GM12878 (cell line): ENCODE measurements around the gene TMED3. TPM values are rescaled to one million over a fixed set of nuclear protein-coding genes. Genes with fewer than 3 reads are reported as not detected.

Experiments
- ATAC-seq: fragments of 200-7000 bp; cut with Tn5 transposase; 3 replicates; pipeline ENCODE4 v1.9.1; 2020; ENCODE audit warnings: mild to moderate bottlenecking, moderate library complexity
- BruUV-seq: library from RNA; stranded (reverse); fragments of 400-500 nt; replicated peaks from 2 replicates; lab custom pipeline; 2021; lab: Mats Ljungman, UMichigan
- CTCF ChIA-PET: fragments of 300-600 bp; sonication (Branson Sonifier 250); formaldehyde crosslinking; extraction: SDS; loops from one replicate; lab custom pipeline; 2021; ENCODE audit warnings: inconsistent platforms; lab: Yijun Ruan, JAX
- POLR2A ChIA-PET: fragments of 350-600 bp; formaldehyde crosslinking; extraction: SDS; loops from one replicate; lab custom pipeline; 2021; ENCODE audit warnings: inconsistent platforms; lab: Charles Lee
- RAD21 ChIA-PET: fragments of 300-600 bp; sonication (Branson Sonifier 250); formaldehyde crosslinking; loops from one replicate; lab custom pipeline; 2023; ENCODE audit warnings: antibody characterized with exemption; ENCODE audit not compliant: unreplicated experiment; lab: Charles Lee
- SMC1A ChIA-PET: fragments of 300-600 bp; sonication (Branson Sonifier 250); formaldehyde crosslinking; loops from one replicate; lab custom pipeline; 2023; ENCODE audit not compliant: unreplicated experiment, uncharacterized antibody; lab: Charles Lee
- DNase-seq: peaks from one replicate; pipeline ENCODE4 v3.0.0-alpha.2; 2011; ENCODE audit warnings: low read depth, low spot score
- FAIRE-seq: peaks from 3 replicates; lab custom pipeline; 2011; peaks lifted over from hg19 to GRCh38; lab: Jason Lieb, UNC
- H2AFZ ChIP-seq: 2 replicates; pipeline ENCODE4 v1.6.0; 2011; ENCODE audit warnings: low read depth, low read length, control low read depth; ENCODE audit not compliant: control insufficient read depth
- H3K27ac ChIP-seq: 2 replicates; pipeline ENCODE4 v1.5.1; 2011; ENCODE audit warnings: control low read depth; ENCODE audit not compliant: control insufficient read depth, insufficient read depth
- H3K27me3 ChIP-seq, 2 experiments: replicated peaks in 1 of 2; 2 replicates each; pipeline versions ENCODE4 v1.6.0 to v1.6.1; 2011; ENCODE audit warnings: low read length in 1 of 2; ENCODE audit not compliant: control insufficient read depth in 2 of 2, insufficient read depth in 2 of 2
- H3K36me3 ChIP-seq, 2 experiments: 2 replicates each; pipeline ENCODE4 v1.5.1; 2011; ENCODE audit warnings: low read length in 1 of 2; ENCODE audit not compliant: control insufficient read depth in 2 of 2, insufficient read depth in 2 of 2
- H3K4me1 ChIP-seq: 2 replicates; pipeline ENCODE4 v1.6.1; 2011; ENCODE audit warnings: mild to moderate bottlenecking, low read length, moderate library complexity, mixed read lengths; ENCODE audit not compliant: control insufficient read depth, insufficient read depth
- H3K4me2 ChIP-seq: 2 replicates; pipeline ENCODE4 v1.6.0; 2011; ENCODE audit warnings: control low read depth; ENCODE audit not compliant: control insufficient read depth, insufficient read depth
- H3K4me3 ChIP-seq: fragments of 200-600 bp; sonication (generic); 2 replicates; pipeline ENCODE4 v1.5.1; 2016
- H3K79me2 ChIP-seq: 2 replicates; pipeline ENCODE4 v1.6.0; 2011; ENCODE audit warnings: low read length; ENCODE audit not compliant: control insufficient read depth, insufficient read depth
- H3K9ac ChIP-seq: 2 replicates; pipeline ENCODE4 v1.8.0; 2011; ENCODE audit warnings: low read length, control low read depth, mixed read lengths; ENCODE audit not compliant: control insufficient read depth, insufficient read depth
- H3K9me3 ChIP-seq: replicated peaks from 3 replicates; pipeline ENCODE4 v1.5.1; 2011; ENCODE audit warnings: mild to moderate bottlenecking, low read length; ENCODE audit not compliant: control insufficient read depth, insufficient read depth
- H4K20me1 ChIP-seq: 2 replicates; pipeline ENCODE4 v1.6.0; 2011; ENCODE audit not compliant: control insufficient read depth, insufficient read depth
- CEBPB ChIP-seq, 2 experiments: fragments of 150-350 bp in 1 of 2; IDR thresholded peaks; 2 replicates each; pipeline ENCODE4 v1.6.1; 2012 to 2014; ENCODE audit warnings: low read depth in 2 of 2, low read length in 2 of 2, borderline replicate concordance in 1 of 2, inconsistent platforms in 1 of 2
- PAX5 ChIP-seq: IDR thresholded peaks from 2 replicates; pipeline ENCODE4 v1.6.1; 2011; ENCODE audit warnings: low read depth, low read length, borderline replicate concordance
- SIN3A ChIP-seq: IDR thresholded peaks from 2 replicates; pipeline ENCODE4 v1.6.1; 2012; ENCODE audit warnings: low read depth, low read length, improper control_type of control experiment
- SUZ12 ChIP-seq: fragments of 200-600 bp; sonication (generic); IDR thresholded peaks from one replicate; pipeline ENCODE4 v1.6.1; 2018; ENCODE audit warnings: antibody characterized with exemption, mild to moderate bottlenecking; ENCODE audit not compliant: unreplicated experiment
- WGBS: methylation state at CpG from one replicate; pipeline ENCODE4 v1.1.6; 2016; ENCODE audit warnings: low lambda C conversion rate; ENCODE audit not compliant: insufficient replicate concordance, insufficient coverage; ENCODE audit errors: missing lambda C conversion rate; 5-methylcytosine and 5-hydroxymethylcytosine counted together
- in situ Hi-C: fragments of 300-500 bp; cut with MboI; formaldehyde crosslinking; loops from 9 replicates; pipeline ENCODE4 v1.14.3; 2018; ENCODE audit warnings: mixed read lengths
- intact Hi-C: fragments of 100-400 bp; cut with micrococcal nuclease; formaldehyde crosslinking; loops from one replicate; pipeline ENCODE4 v1.14.2; 2022; ENCODE audit not compliant: unreplicated experiment
- polyA plus RNA-seq, 11 experiments: library from polyadenylated mRNA; depleted of rRNA in 4 of 11; unstranded in 6 of 11; stranded (reverse) in 5 of 11; fragments of >200 nt; fragmentation: Nextera tagmentation in 4 of 11; fragmentation: Illumina TruSeq in 1 of 11; extraction: Ambion mirVana in 4 of 11; extraction: Trizol in 1 of 11; gene quantifications; 1 replicate in 1 of 11; 2 replicates in 10 of 11; pipeline versions ENCODE4 v1.2.1 to v1.2.3, GENCODE V29; 2011 to 2016; ENCODE audit warnings: inconsistent platforms in 2 of 11, missing spikeins in 2 of 11, low read depth in 1 of 11
- total RNA-seq, 4 experiments: library from RNA; depleted of rRNA in 3 of 4; stranded (reverse); fragments of >200 nt in 3 of 4; fragmentation: Illumina TruSeq in 1 of 4; extraction: Trizol in 1 of 4; gene quantifications; 2 replicates each; pipeline versions ENCODE4 v1.2.1 to v1.2.3, GENCODE V29; 2013 to 2021
- TF ChIP-seq, protein P1 (sequence below): IDR thresholded peaks from 2 replicates; pipeline ENCODE4 v1.6.1; 2012; ENCODE audit warnings: mild to moderate bottlenecking, low read depth, low read length
- TF ChIP-seq, protein P2 (sequence below): IDR thresholded peaks from 2 replicates; pipeline ENCODE4 v1.6.1; 2012; ENCODE audit warnings: low read depth, low read length, improper control_type of control experiment

TMED3 gene
- total and polyA plus RNA-seq, 10 of the 15 experiments (the other 5 are each of a cell fraction or from before 2014, with no cell fraction given) = 7.6 to 95.8 (median 54.9) TPM

DNA sequence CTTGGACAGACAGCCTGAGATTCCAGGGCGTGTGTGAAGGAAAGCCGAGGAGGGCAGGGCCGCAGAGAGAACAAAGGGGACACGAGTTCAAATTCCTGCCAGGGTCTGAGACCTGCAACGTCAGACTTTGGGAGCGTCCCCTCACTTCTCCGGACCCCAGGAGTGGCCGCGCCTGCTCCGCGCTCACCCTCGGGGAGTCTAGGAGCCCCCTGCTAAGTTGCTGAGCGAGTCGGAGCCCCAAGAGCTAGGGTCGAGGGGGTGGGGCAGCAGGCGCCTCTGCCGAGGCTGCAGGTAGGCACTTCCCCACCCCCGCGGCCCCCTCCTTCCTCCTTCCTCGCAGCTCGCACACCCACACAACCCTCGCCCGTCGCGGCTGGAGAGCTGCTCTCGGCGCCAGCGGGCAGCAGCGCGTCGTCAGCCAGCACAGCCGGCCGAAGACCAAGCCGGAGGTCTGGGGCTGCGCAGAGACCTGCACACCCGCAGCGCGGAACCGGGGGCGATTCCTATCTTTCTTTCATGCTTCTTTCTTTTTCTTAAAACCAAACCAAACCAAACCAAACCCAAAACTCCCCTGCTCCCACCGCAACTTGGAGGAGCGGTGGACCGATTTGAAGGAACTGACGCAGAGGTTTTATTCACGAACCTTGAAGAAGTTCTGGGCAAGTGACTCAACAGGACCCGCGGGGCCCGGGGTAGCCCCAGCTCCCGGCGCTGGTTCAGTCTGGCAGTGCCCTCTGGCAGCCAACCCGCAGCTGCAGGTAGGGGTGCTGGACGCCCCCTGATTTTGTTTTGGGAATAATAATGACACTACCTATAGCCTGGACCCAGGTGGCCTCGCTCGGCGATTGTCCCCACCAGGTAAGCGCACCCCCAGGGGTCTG, 28.3 kb upstream of the TMED3 start, which contains the start of gene ANKRD34C (continued):
- TF ChIP-seq CEBPB (IDR thresholded peaks at IDR 0.05; ENCODE audit: borderline replicate concordance in 1 of 2, low read depth in 2 of 2, low read length in 2 of 2) = no peak

DNA sequence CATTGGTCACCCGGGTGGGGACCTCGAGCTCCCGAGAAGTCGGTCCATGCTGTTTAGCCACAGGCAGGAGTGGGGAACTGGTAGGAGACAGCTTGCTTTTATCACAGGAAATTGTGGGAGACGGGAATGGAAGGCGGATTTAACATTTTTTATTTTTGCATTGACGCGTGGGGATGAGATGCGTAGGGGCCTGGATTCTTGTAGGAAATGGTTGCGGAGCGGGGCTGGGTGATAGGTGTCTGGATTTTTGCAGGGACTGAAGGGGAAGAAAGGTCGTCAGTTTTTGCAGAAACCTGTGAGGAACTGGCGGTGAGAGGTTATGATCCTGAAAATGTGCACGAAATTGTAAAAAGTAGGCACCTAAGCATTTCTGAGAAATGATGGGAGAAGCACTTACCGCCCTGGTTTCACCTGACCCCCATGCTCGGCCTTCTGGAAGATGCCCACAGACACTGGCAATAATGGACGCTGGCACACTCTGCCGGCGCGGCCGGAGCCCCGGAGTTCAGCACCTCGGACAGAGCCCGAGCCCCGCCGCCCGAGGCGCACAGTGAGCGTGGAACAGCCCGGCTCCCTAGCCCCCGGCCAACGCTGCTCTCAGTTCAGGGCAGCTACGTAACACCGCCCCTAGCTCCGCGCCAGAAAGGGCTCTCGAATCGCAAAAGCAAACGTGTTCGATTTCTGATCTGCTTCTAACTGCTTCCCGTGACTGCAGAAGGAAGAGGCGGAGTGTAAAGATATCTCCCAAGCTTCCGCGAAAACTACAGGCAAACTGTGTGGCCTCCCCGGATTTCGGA, 27.5 kb upstream of the TMED3 start:
- Histone ChIP-seq H2AFZ (no peak overlapping the region), H3K4me3 (no peak overlapping the region), H3K4me1 (no peaks in the 10 kb centered on the region), H3K79me2 (no peaks in the 10 kb centered on the region), H3K4me2 (no peak overlapping the region), H3K27ac (no peak overlapping the region), H3K9ac (no peak overlapping the region), H3K9me3 (no peaks in the 10 kb centered on the region; the same call in 2 of the 3 replicates), H3K36me3 (no peaks in the 10 kb centered on the region), H3K27me3 (peaks cover 4 to 6% of the 10 kb centered on the region in 2 experiments; a peak in 3 of 4 replicates), H4K20me1 (no peaks in the 10 kb centered on the region)
- no TSS peak for BruUV-seq
- FAIRE-seq (no peak), ATAC-seq (peak; percentile 48; the same call in 2 of the 3 replicates), DNase-seq (no peak)
- RAD21 ChIA-PET = no interaction called here
- 23% methylated on average over 43 of the region's 46 CpGs for WGBS
- SMC1A ChIA-PET = no interaction called here
- in situ Hi-C loops (no loop called here), intact Hi-C loops (no loop called here)
- CTCF ChIA-PET = no interaction called here
- POLR2A ChIA-PET = no interaction called here
- TF ChIP-seq, protein P1, sequence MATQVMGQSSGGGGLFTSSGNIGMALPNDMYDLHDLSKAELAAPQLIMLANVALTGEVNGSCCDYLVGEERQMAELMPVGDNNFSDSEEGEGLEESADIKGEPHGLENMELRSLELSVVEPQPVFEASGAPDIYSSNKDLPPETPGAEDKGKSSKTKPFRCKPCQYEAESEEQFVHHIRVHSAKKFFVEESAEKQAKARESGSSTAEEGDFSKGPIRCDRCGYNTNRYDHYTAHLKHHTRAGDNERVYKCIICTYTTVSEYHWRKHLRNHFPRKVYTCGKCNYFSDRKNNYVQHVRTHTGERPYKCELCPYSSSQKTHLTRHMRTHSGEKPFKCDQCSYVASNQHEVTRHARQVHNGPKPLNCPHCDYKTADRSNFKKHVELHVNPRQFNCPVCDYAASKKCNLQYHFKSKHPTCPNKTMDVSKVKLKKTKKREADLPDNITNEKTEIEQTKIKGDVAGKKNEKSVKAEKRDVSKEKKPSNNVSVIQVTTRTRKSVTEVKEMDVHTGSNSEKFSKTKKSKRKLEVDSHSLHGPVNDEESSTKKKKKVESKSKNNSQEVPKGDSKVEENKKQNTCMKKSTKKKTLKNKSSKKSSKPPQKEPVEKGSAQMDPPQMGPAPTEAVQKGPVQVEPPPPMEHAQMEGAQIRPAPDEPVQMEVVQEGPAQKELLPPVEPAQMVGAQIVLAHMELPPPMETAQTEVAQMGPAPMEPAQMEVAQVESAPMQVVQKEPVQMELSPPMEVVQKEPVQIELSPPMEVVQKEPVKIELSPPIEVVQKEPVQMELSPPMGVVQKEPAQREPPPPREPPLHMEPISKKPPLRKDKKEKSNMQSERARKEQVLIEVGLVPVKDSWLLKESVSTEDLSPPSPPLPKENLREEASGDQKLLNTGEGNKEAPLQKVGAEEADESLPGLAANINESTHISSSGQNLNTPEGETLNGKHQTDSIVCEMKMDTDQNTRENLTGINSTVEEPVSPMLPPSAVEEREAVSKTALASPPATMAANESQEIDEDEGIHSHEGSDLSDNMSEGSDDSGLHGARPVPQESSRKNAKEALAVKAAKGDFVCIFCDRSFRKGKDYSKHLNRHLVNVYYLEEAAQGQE = peak; percentile 89
- no peak for TF ChIP-seq SIN3A
- TF ChIP-seq, protein P2, sequence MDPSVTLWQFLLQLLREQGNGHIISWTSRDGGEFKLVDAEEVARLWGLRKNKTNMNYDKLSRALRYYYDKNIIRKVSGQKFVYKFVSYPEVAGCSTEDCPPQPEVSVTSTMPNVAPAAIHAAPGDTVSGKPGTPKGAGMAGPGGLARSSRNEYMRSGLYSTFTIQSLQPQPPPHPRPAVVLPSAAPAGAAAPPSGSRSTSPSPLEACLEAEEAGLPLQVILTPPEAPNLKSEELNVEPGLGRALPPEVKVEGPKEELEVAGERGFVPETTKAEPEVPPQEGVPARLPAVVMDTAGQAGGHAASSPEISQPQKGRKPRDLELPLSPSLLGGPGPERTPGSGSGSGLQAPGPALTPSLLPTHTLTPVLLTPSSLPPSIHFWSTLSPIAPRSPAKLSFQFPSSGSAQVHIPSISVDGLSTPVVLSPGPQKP = no peak
- no peak for TF ChIP-seq SUZ12
- TF ChIP-seq PAX5 = no peak
